ENCODE results near the gene MTMR12.
"Not testable (repeated sequence)": the region's sequence is repeated elsewhere in the genome, so short reads cannot be mapped to it uniquely, and the experiment has no call there.

MTMR12 gene

DNA sequence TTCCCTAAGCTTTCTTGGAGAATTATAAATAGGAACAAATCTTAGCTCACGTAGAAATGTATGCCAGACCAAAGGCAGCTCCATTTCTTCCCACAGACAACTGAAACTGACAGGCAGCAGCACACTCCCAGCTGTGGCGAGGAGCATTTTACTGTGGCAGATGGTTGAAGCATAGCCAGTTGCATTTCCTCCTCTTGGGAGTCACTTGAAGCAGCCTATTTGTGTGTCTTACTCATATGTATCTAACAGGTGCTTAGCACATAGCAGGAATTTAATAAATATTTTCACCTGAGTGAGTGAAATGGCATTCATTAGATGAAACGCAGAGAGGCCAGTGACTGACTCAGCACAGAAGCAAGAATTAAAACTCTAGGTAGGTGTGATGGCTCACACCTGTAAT, 12.3 kb upstream of the MTMR12 start:
- no peak for DNase-seq

GRCh38 chr5:32323741-32324140, 11.0 kb upstream of the MTMR12 start:
- DNase-seq: no peak

- DNase-seq: no peak
Observed at GRCh38 chr5:32322882-32323281, 10.1 kb upstream of the MTMR12 start.

- not testable (repeated sequence) for DNase-seq
Observed at GRCh38 chr5:32321787-32322186, 9.0 kb upstream of the MTMR12 start.

DNA sequence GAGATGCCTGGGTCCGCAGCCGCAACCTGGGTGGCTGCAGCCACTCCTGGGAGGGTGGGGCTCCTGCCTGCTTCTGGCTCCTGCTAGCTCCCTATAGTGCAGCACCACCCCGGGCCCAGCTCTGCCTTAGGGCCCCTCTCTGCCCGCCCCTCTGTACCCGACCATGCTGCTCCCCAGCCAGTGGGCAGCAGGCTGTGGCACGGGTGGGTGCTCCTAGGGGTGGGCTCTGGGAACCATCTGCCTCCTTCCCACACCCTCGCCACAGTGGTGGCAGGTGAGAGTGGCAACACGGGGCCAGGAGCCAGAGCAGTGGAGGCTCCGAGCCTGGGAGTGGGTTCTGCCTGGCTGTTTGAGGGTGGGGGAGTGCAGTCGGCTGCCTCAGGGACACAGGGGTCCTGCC, 7.8 kb upstream of the MTMR12 start:
- DNase-seq: no peak

DNA sequence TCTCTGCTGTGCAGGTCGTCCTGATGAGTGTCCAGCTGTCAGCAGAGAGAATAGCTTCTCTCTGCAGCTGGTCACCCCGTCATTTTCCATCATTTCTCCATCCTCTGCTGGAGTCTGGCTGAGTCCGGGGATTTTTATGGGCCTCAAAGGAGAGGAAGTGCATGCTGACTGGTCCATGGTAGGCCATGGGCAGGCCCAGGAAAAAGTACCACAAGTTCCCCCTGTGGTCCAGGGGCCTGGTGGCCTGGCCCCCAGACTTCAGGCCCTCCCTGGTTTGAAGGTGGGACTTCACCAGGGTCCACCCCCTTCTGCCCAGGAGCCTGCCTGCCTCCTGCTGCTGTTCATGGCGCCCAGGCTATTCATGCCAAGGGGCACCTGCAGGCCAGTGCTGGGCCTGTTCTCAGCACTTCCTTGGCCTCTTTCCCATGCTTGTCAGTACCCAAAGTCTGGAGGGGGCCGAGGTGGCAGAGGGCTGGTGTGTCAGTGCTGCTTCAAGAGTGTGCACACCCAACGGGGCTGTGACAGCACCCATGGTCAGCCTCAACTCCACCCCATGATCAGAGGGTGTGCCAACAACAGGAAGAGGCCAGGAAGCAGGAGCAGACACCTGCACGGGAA, 7.3 kb upstream of the MTMR12 start:
- no peak for DNase-seq

- no peak for DNase-seq
Observed at GRCh38 chr5:32319392-32319791, 6.7 kb upstream of the MTMR12 start.

DNA sequence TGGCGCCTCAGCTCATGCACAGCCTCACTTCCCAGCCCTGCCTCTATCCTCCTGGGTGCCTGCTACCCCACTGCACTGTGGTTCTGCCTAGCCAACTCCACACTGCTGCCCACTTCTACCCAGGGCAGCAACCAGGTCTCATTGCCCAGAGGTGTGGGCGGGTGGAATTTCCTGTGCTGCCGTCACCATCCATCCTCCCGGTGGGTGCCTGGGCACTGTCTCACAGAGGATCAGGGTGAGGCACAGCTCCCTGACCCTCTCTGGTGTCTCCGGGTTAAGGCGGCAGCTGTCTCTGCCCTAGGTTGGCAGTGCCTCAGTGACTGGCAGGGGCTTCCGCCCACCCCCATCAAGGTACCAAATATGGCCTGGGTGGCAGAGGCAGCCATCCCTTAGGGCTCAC, 4.3 kb upstream of the MTMR12 start:
- DNase-seq: no peak

DNA sequence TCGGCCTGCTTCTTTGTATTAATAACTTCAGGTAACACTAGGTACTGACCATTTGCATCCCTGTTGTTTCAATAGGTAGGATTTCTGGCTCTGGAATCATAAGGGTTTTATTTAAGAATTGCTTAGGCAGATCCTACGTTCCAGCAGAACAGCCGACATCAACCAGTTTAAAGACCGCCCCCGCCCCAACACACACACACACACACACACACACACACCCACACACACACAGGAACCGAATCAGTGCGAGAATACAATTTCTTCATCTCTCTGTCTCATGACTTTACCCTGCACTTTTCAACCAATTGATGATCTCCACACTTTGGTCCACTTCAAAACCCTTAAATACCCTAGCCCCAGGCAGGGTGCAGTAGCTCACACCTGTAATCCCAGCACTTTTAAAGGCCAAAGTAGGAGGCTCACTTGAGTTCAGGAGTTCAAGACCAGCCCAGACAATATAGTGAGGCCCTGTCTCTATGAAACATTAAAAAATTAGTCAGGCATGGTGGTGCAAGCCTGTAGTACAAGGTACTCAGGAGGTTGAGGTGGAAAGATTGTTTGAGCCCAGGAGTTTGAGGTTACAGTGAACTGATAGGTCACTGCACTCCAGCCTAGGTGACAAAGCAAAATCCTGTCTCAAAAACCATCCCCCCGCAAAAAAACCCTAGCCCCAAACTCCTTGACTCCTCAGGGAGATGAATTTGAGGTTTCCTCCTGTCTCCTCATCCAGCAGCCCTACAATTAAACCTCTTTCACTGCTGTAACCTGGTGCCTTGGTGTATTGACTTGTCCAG, 2.7 kb upstream of the MTMR12 start:
- DNase-seq: no peak

- no peak for DNase-seq
Observed at GRCh38 chr5:32314658-32315057, 1.9 kb upstream of the MTMR12 start.

DNA sequence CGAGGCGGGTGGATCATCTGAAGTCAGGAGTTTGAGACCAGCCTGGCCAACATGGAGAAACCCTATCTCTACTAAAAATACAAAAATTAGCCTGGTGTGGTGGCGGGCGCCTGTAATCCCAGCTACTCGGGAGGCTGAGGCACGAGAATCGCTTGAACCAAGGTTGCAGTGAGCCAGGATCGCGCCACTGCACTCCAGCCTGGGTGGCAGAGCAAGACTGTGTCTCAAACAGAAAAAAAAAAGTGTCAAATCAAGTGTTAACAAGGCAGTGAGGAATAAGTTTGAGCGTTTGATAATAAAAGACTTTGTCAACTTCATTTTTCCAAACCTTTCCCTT, 1.4 kb upstream of the MTMR12 start:
- DNase-seq: not testable (repeated sequence)

- DNase-seq: no peak
Observed at GRCh38 chr5:32312197-32312594, 543 bp downstream of the MTMR12 start.

- DNase-seq: no peak
Observed at GRCh38 chr5:32311404-32312196, 1.1 kb downstream of the MTMR12 start.

- no peak for DNase-seq
Observed at GRCh38 chr5:32309761-32310160, 3.0 kb downstream of the MTMR12 start.

- no peak for DNase-seq
Observed at GRCh38 chr5:32308946-32309345, 3.8 kb downstream of the MTMR12 start.

DNA sequence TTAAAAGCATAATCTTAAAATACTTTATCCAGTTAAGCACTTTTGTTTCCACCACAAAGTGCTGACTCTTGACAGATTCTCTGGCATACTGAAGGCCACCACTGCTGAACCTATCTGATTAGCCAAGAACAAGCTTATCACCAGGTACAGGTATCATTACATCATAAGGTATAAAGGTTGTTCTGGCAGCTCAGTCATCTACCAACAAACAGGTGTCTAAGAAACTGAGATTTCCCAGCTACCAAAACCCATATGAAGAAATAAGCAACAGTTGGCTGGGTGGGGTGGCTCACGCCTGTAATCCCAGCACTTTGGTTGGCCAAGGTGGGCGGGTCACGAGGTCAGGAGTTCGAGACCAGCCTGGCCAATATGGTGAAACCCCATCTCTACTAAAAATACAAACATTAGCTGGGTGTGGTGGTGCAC, 5.0 kb downstream of the MTMR12 start:
- DNase-seq: no peak

GRCh38 chr5:32304622-32305021, 8.1 kb downstream of the MTMR12 start:
- DNase-seq: no peak

- DNase-seq: no peak
Observed at GRCh38 chr5:32303755-32304120, 9.0 kb downstream of the MTMR12 start.

- no peak for DNase-seq
Observed at GRCh38 chr5:32302835-32303754, 9.6 kb downstream of the MTMR12 start.

- DNase-seq: no peak
Observed at GRCh38 chr5:32301891-32302290, 10.8 kb downstream of the MTMR12 start.

DNA sequence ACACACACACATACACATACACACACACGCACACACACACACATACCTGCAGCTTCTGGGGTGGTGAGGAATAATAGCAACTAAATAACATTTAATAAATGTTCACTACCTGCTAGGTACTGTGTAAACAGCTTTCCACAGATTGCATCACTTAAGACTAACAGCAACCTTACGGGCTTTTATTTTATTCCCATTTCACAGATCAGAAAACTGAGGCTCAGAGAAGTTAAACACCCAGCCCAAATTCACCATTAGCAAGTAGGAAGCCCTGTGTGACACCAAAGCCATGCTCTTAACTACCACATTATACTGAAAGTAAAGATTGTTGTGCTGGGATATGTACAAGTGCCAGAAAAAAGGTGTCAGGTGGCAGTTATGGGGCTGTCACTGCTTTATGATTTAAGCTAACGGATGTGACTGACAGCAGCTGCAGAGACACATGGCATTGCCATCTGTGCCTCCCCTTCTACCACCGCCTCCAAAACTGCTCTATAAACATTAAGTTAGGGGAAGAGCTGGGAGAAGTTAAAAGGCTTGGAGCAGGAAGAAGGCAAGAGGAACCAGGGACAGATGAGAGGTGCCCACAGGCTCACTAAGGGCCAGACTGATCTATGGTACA, 13.6 kb downstream of the MTMR12 start:
- DNase-seq: no peak

GRCh38 chr5:32298059-32298415, 14.7 kb downstream of the MTMR12 start:
- no peak for DNase-seq
